SK-N-SH (cell line): Measurements from ENCODE around the gene TRMT61B. TPM values are rescaled to one million over a fixed set of nuclear protein-coding genes. Genes with fewer than 3 reads are reported as not detected.

Experiments used
- CTCF ChIA-PET: fragments of 300-600, 350-600 bp; formaldehyde crosslinking; extraction: SDS; loops from one replicate; lab custom pipeline; 2021; lab: Yijun Ruan, JAX
- POLR2A ChIA-PET: fragments of 350-600 bp; sonication (Branson Sonifier 250); formaldehyde crosslinking; extraction: SDS; loops from one replicate; lab custom pipeline; 2020; ENCODE audit warnings: antibody characterized with exemption, inconsistent platforms; lab: Yijun Ruan, JAX
- DNase-seq: peaks from one replicate; pipeline ENCODE4 v3.0.0; 2012
- H2AFZ ChIP-seq: fragments of 200-600 bp; sonication (generic); 2 replicates; pipeline ENCODE4 v1.8.1; 2016; ENCODE audit warnings: antibody characterized with exemption, mild to moderate bottlenecking, low read depth
- H3F3A ChIP-seq: fragments of 200-600 bp; sonication (generic); replicated peaks from 2 replicates; pipeline ENCODE3; 2016; ENCODE audit warnings: antibody characterized with exemption, mild to moderate bottlenecking; ENCODE audit not compliant: insufficient read depth
- H3K27ac ChIP-seq, 2 experiments: fragments of 200-500 bp in 1 of 2; fragments of 200-600 bp in 1 of 2; sonication (Bioruptor generic) in 1 of 2; sonication (generic), shearing (Covaris generic) in 1 of 2; 2 replicates each; pipeline versions ENCODE4 v1.5.1 to v1.6.1; 2014 to 2016; ENCODE audit warnings: low read depth in 2 of 2, inconsistent platforms in 1 of 2, low read length in 1 of 2, mild to moderate bottlenecking in 1 of 2, mixed read lengths in 1 of 2
- H3K27me3 ChIP-seq: fragments of 200-600 bp; sonication (generic), shearing (Covaris generic); 2 replicates; pipeline ENCODE4 v1.6.1; 2016; ENCODE audit warnings: mixed run types; ENCODE audit not compliant: insufficient read depth
- H3K36me3 ChIP-seq, 2 experiments: fragments of 200-500 bp in 1 of 2; fragments of 200-600 bp in 1 of 2; sonication (Bioruptor generic) in 1 of 2; sonication (generic) in 1 of 2; replicated peaks in 1 of 2; 2 replicates each; pipeline versions ENCODE3 to v1.5.1; 2014 to 2016; ENCODE audit warnings: low read length in 1 of 2, mild to moderate bottlenecking in 1 of 2; ENCODE audit not compliant: insufficient read depth in 2 of 2, control insufficient read depth in 1 of 2
- H3K4me1 ChIP-seq, 2 experiments: fragments of 200-500 bp in 1 of 2; fragments of 200-600 bp in 1 of 2; sonication (Bioruptor generic) in 1 of 2; sonication (generic), shearing (Covaris generic) in 1 of 2; 2 replicates each; pipeline versions ENCODE4 v1.5.1 to v1.6.1; 2014 to 2016; ENCODE audit warnings: low read depth in 1 of 2, low read length in 1 of 2, mixed run types in 1 of 2; ENCODE audit not compliant: insufficient read depth in 2 of 2, control insufficient read depth in 1 of 2
- H3K4me2 ChIP-seq: fragments of 200-600 bp; sonication (generic), shearing (Covaris generic); 2 replicates; pipeline ENCODE4 v1.6.1; 2017; ENCODE audit warnings: mixed run types
- H3K4me3 ChIP-seq, 2 experiments: fragments of 200-500 bp in 1 of 2; fragments of 200-600 bp in 1 of 2; sonication (Bioruptor generic) in 1 of 2; sonication (generic), shearing (Covaris generic) in 1 of 2; 2 replicates each; pipeline versions ENCODE4 v1.5.1 to v1.8.1; 2014 to 2016; ENCODE audit warnings: low read depth in 2 of 2, inconsistent platforms in 1 of 2, low read length in 1 of 2, mild to moderate bottlenecking in 1 of 2, mixed read lengths in 1 of 2, moderate library complexity in 1 of 2
- H3K79me2 ChIP-seq: fragments of 200-600 bp; sonication (generic); 2 replicates; pipeline ENCODE4 v1.8.1; 2017; ENCODE audit warnings: mild to moderate bottlenecking; ENCODE audit not compliant: insufficient read depth
- H3K9ac ChIP-seq: fragments of 200-600 bp; sonication (generic); 2 replicates; pipeline ENCODE4 v1.6.1; 2017; ENCODE audit warnings: mixed run types
- H3K9me2 ChIP-seq: fragments of 200-600 bp; sonication (generic); 2 replicates; pipeline ENCODE4 v1.6.1; 2017; ENCODE audit warnings: mixed run types
- H3K9me3 ChIP-seq: fragments of 200-600 bp; sonication (generic); 2 replicates; pipeline ENCODE4 v1.6.1; 2017; ENCODE audit warnings: mixed run types, mild to moderate bottlenecking, moderate library complexity
- H4K20me1 ChIP-seq: fragments of 200-600 bp; sonication (generic); 2 replicates; pipeline ENCODE4 v1.6.1; 2017; ENCODE audit warnings: mild to moderate bottlenecking, mixed run types; ENCODE audit not compliant: insufficient read depth
- GATA2 ChIP-seq: sonication (generic); formaldehyde crosslinking; IDR thresholded peaks from 2 replicates; pipeline ENCODE4 v1.5.0; 2020; ENCODE audit warnings: mild to moderate bottlenecking, missing genetic modification reagents
- MAX ChIP-seq: IDR thresholded peaks from 2 replicates; pipeline ENCODE4 v1.4.0; 2012; ENCODE audit warnings: low read depth
- NFIC ChIP-seq: IDR thresholded peaks from 2 replicates; pipeline ENCODE4 v1.4.0; 2012; ENCODE audit warnings: borderline replicate concordance
- PBX3 ChIP-seq: IDR thresholded peaks from 2 replicates; pipeline ENCODE4; 2012
- RAD21 ChIP-seq: IDR thresholded peaks from 2 replicates; pipeline ENCODE4 v1.6.1; 2012; ENCODE audit warnings: mild to moderate bottlenecking, low read length
- RFX5 ChIP-seq: IDR thresholded peaks from 2 replicates; pipeline ENCODE4 v1.6.1; 2012; ENCODE audit warnings: mild to moderate bottlenecking, improper control_type of control experiment, low read length
- TEAD4 ChIP-seq: IDR thresholded peaks from 2 replicates; pipeline ENCODE4 v1.4.0; 2012; ENCODE audit warnings: mild to moderate bottlenecking, borderline replicate concordance; ENCODE audit not compliant: insufficient read depth
- USF1 ChIP-seq: IDR thresholded peaks from 2 replicates; pipeline ENCODE4 v1.4.0; 2012; ENCODE audit warnings: low read depth, borderline replicate concordance
- USF2 ChIP-seq: fragments of 150-350 bp; IDR thresholded peaks from 2 replicates; pipeline ENCODE4 v1.6.1; 2017; ENCODE audit warnings: antibody characterized with exemption, low read length, low read depth, borderline replicate concordance
- whole genome bisulfite sequencing: methylation state at CpG from one replicate; pipeline ENCODE4 v1.1.6; 2017; ENCODE audit warnings: low lambda C conversion rate; 5-methylcytosine and 5-hydroxymethylcytosine counted together
- polyA plus RNA-seq, 3 experiments: library from polyadenylated mRNA; depleted of rRNA; stranded (reverse); fragments of >200 nt; gene quantifications; 2 replicates each; pipeline ENCODE4 v1.2.3, GENCODE V29; 2012

TRMT61B gene
- polyA plus RNA-seq, 1 of the 3 experiments (the other 2 are of a cell fraction) = 11.4 TPM

GRCh38 chr2:28906376-28906775 is 36.3 kb upstream of the TRMT61B start:
- ChIA-PET CTCF (no interaction called here), POLR2A (no interaction called here)
- no peak overlapping the region for H3K27ac ChIP-seq
- H3K79me2 ChIP-seq = peaks cover 100% of the 10 kb centered on the region
- H3K9me2 ChIP-seq = no peaks in the 10 kb centered on the region
- peaks cover 62 to 67% of the 10 kb centered on the region in 2 experiments for H3K36me3 ChIP-seq
- WGBS = 86% methylated on average over 4 of the region's 4 CpGs
- H3K4me3 ChIP-seq = no peak overlapping the region
- no peaks in the 10 kb centered on the region for H3K4me1 ChIP-seq
- H3K9ac ChIP-seq = no peak overlapping the region
- H3K9me3 ChIP-seq = no peaks in the 10 kb centered on the region
- H3K4me2 ChIP-seq = no peak overlapping the region
- no peak overlapping the region for H2AFZ ChIP-seq
- DNase-seq = no peak
- TF ChIP-seq RAD21 (no peak), USF2 (no peak), PBX3 (no peak), GATA2 (CRISPR knock-in tag) (no peak), NFIC (no peak), RFX5 (no peak), TEAD4 (no peak), USF1 (no peak)
- no peaks in the 10 kb centered on the region for H3K27me3 ChIP-seq
- peaks cover 9% of the 10 kb centered on the region for H3F3A ChIP-seq
- peaks cover 82% of the 10 kb centered on the region for H4K20me1 ChIP-seq

- CTCF ChIA-PET = interaction anchor here (1.3 to 1.5 kb wide), 2 partner anchors 9 to 311 kb away, joined by 3 read pairs; no protein-coding TSS in a partner anchor
Measured at GRCh38 chr2:28905533-28905932, 35.4 kb upstream of the TRMT61B start.

More at GRCh38 chr2:28905533-28905932, 35.4 kb upstream of the TRMT61B start:
- no peak overlapping the region for H3K4me3 ChIP-seq
- DNase-seq = no peak
- H4K20me1 ChIP-seq = peaks cover 87% of the 10 kb centered on the region
- H3K27me3 ChIP-seq = no peaks in the 10 kb centered on the region
- no peaks in the 10 kb centered on the region for H3K9me2 ChIP-seq
- no peak overlapping the region for H3K4me2 ChIP-seq
- H3K9ac ChIP-seq = no peak overlapping the region
- H3K36me3 ChIP-seq = peaks cover 60 to 65% of the 10 kb centered on the region in 2 experiments
- H2AFZ ChIP-seq = no peak overlapping the region
- H3F3A ChIP-seq = peaks cover 9% of the 10 kb centered on the region
- POLR2A ChIA-PET = interaction anchor here (0.6 kb wide), 2 partner anchors 9 to 22 kb away, joined by 3 to 6 read pairs; no protein-coding TSS in a partner anchor
- no peak overlapping the region for H3K27ac ChIP-seq
- 97% methylated on average over 3 of the region's 3 CpGs for WGBS
- TF ChIP-seq MAX = no peak
- H3K4me1 ChIP-seq = no peaks in the 10 kb centered on the region; a peak in 1 of 4 replicates
- H3K79me2 ChIP-seq = peaks cover 100% of the 10 kb centered on the region
- H3K9me3 ChIP-seq = no peaks in the 10 kb centered on the region
